Progenitor cell of endocrine pancreas (in vitro differentiated cells): Measurements from ENCODE around the gene B3GNT9. TPM values are rescaled to one million over a fixed set of nuclear protein-coding genes. Genes with fewer than 3 reads are reported as not detected.

Experiments used
- DNase-seq: peaks from one replicate; pipeline ENCODE4 v3.0.0; 2021; ENCODE audit warnings: low spot score; ENCODE audit not compliant: unreplicated experiment
- H3K27ac Mint-ChIP-seq: 2 replicates; pipeline ENCODE4 v1.8.0; 2021; ENCODE audit warnings: mild to moderate bottlenecking, moderate library complexity, mixed read lengths
- H3K27me3 Mint-ChIP-seq: 2 replicates; pipeline ENCODE4 v1.8.0; 2021; ENCODE audit warnings: mixed read lengths
- H3K36me3 Mint-ChIP-seq: 2 replicates; pipeline ENCODE4 v1.8.0; 2022; ENCODE audit warnings: mixed read lengths; ENCODE audit not compliant: insufficient read depth
- H3K4me1 Mint-ChIP-seq: 2 replicates; pipeline ENCODE4 v1.8.0; 2021; ENCODE audit warnings: low read depth, mixed read lengths
- H3K4me3 Mint-ChIP-seq: 2 replicates; pipeline ENCODE4 v1.8.0; 2021; ENCODE audit warnings: low read depth, mild to moderate bottlenecking, moderate library complexity, mixed read lengths
- H3K9me3 Mint-ChIP-seq: 2 replicates; pipeline ENCODE4 v1.8.0; 2021; ENCODE audit warnings: low read depth, mixed read lengths
- CTCF ChIP-seq: fragments of 200-600 bp; sonication (generic); IDR thresholded peaks from one replicate; pipeline ENCODE4 v1.5.0; 2021; ENCODE audit warnings: antibody characterized with exemption, mild to moderate bottlenecking; ENCODE audit not compliant: unreplicated experiment
- total RNA-seq: library from RNA; stranded (reverse); gene quantifications from 2 replicates; pipeline ENCODE4 v1.2.1, GENCODE V29; 2021

Gene B3GNT9
- total RNA-seq, 1 donor from 2014 or later = 5.1 TPM

GRCh38 chr16:67100569-67101310 is 50.1 kb downstream of the B3GNT9 start:
- peak; percentile 37 for TF ChIP-seq CTCF
- Mint-ChIP-seq H3K27me3 (no peaks in the 10 kb centered on the region), H3K36me3 (peaks cover 3% of the 10 kb centered on the region), H3K4me1 (no peaks in the 10 kb centered on the region), H3K4me3 (no peak overlapping the region), H3K9me3 (no peaks in the 10 kb centered on the region), H3K27ac (no peak overlapping the region)
- DNase-seq = no peak

GRCh38 chr16:67098599-67098998 is 52.2 kb downstream of the B3GNT9 start:
- no peak overlapping the region for H3K4me3 Mint-ChIP-seq
- DNase-seq = no peak
- H3K27me3 Mint-ChIP-seq = no peaks in the 10 kb centered on the region
- no peaks in the 10 kb centered on the region for H3K4me1 Mint-ChIP-seq
- H3K9me3 Mint-ChIP-seq = no peaks in the 10 kb centered on the region
- H3K36me3 Mint-ChIP-seq = peaks cover 3% of the 10 kb centered on the region
- TF ChIP-seq CTCF = no peak
- H3K27ac Mint-ChIP-seq = no peak overlapping the region

Other genes with a start within 250 kb of the B3GNT9 start
- not detected in 2 replicates for gene CDH16, start 232.1 kb downstream of the B3GNT9 start, total RNA-seq
- 0.27 and 0.36 TPM in 2 replicates for gene RRAD, start 225.5 kb downstream of the B3GNT9 start, total RNA-seq
- gene CIAO2B, start 216.6 kb downstream of the B3GNT9 start, total RNA-seq = 58.1 and 59.9 TPM in 2 replicates
- gene CES2, start 215.5 kb downstream of the B3GNT9 start, total RNA-seq = 39.2 and 43.9 TPM in 2 replicates
- gene CES3, start 189.7 kb downstream of the B3GNT9 start, total RNA-seq = 2.7 and 4.8 TPM in 2 replicates
- 4.6 and 5.2 TPM in 2 replicates for gene CES4A, start 162.4 kb downstream of the B3GNT9 start, total RNA-seq
- gene CBFB, start 121.8 kb downstream of the B3GNT9 start, total RNA-seq = 86.6 and 87.3 TPM in 2 replicates
- gene PHAF1, start 41.1 kb downstream of the B3GNT9 start, total RNA-seq = 20.4 and 21.0 TPM in 2 replicates
- gene TRADD, start 8.9 kb upstream of the B3GNT9 start, total RNA-seq = 5.6 and 6.6 TPM in 2 replicates
- 1.7 and 2.1 TPM in 2 replicates for gene FBXL8, start 9.0 kb upstream of the B3GNT9 start, total RNA-seq
- gene HSF4, start 13.7 kb upstream of the B3GNT9 start, total RNA-seq = 2.2 and 6.8 TPM in 2 replicates
- 9.4 and 12.7 TPM in 2 replicates for gene NOL3, start 19.5 kb upstream of the B3GNT9 start, total RNA-seq
- gene MATCAP1, start 33.0 kb upstream of the B3GNT9 start, total RNA-seq = 137 and 145 TPM in 2 replicates
- gene EXOC3L1, start 39.1 kb upstream of the B3GNT9 start, total RNA-seq = not detected in 2 replicates
- 82.1 and 82.8 TPM in 2 replicates for gene E2F4, start 41.2 kb upstream of the B3GNT9 start, total RNA-seq
- gene ELMO3, start 48.1 kb upstream of the B3GNT9 start, total RNA-seq = 5.4 and 5.5 TPM in 2 replicates
- gene TMEM208, start 76.1 kb upstream of the B3GNT9 start, total RNA-seq = 33.4 and 36.3 TPM in 2 replicates
- gene FHOD1, start 96.5 kb upstream of the B3GNT9 start, total RNA-seq = 28.2 and 30.2 TPM in 2 replicates
- 3.4 and 3.9 TPM in 2 replicates for gene SLC9A5, start 98.0 kb upstream of the B3GNT9 start, total RNA-seq
- gene PLEKHG4, start 128.5 kb upstream of the B3GNT9 start, total RNA-seq = 3.3 and 3.8 TPM in 2 replicates
- 0.14 and 1.4 TPM in 2 replicates for gene KCTD19, start 175.7 kb upstream of the B3GNT9 start, total RNA-seq
- 1.6 and 2.3 TPM in 2 replicates for gene LRRC36, start 175.8 kb upstream of the B3GNT9 start, total RNA-seq
- gene TPPP3, start 242.5 kb upstream of the B3GNT9 start, total RNA-seq = 17.5 and 26.8 TPM in 2 replicates